Spleen (tissue), 11 donors: Measurements from ENCODE around the gene LRRC40. TPM values are rescaled to one million over a fixed set of nuclear protein-coding genes. Genes with fewer than 3 reads are reported as not detected.

ENCODE experiments used
- DNase-seq: peaks from one replicate; pipeline ENCODE4 v3.0.0-alpha.2; 2020
- H3K27ac ChIP-seq, 8 donors: fragments of 200-600 bp; sonication (generic) in 7 of 8; 1 replicate in 4 of 8; 2 replicates in 4 of 8; pipeline versions ENCODE4 v1.5.0 to v1.8.0; 2016 to 2021; ENCODE audit warnings: inconsistent platforms in 4 of 8, mild to moderate bottlenecking in 4 of 8, moderate library complexity in 1 of 8
- H3K27me3 ChIP-seq, 7 donors: fragments of 200-600 bp; sonication (generic) in 6 of 7; replicated peaks in 1 of 7; 1 replicate in 4 of 7; 2 replicates in 3 of 7; pipeline versions ENCODE4 v1.5.0 to v1.8.0; 2016 to 2021; ENCODE audit warnings: inconsistent platforms in 3 of 7, mild to moderate bottlenecking in 1 of 7
- H3K36me3 ChIP-seq, 6 donors: fragments of 200-600 bp; sonication (generic) in 5 of 6; 1 replicate in 4 of 6; 2 replicates in 2 of 6; pipeline versions ENCODE4 v1.5.0 to v1.8.0; 2016 to 2021; ENCODE audit warnings: inconsistent platforms in 2 of 6
- H3K4me1 ChIP-seq, 6 donors: fragments of 200-600 bp; sonication (generic) in 5 of 6; 1 replicate in 3 of 6; 2 replicates in 3 of 6; pipeline versions ENCODE4 v1.5.0 to v1.8.0; 2016 to 2021; ENCODE audit warnings: inconsistent platforms in 3 of 6
- H3K4me3 ChIP-seq, 8 donors: fragments of 200-600 bp; sonication (generic) in 7 of 8; 1 replicate in 4 of 8; 2 replicates in 4 of 8; pipeline versions ENCODE4 v1.5.0 to v1.8.0; 2016 to 2021; ENCODE audit warnings: inconsistent platforms in 4 of 8, mild to moderate bottlenecking in 4 of 8, moderate library complexity in 2 of 8
- H3K9me3 ChIP-seq, 8 donors: fragments of 200-600 bp; sonication (generic) in 7 of 8; 1 replicate in 4 of 8; 2 replicates in 4 of 8; pipeline versions ENCODE4 v1.5.0 to v1.8.0; 2016 to 2021; ENCODE audit warnings: inconsistent platforms in 4 of 8
- POLR2A ChIP-seq, 3 donors: fragments of 450-650 bp; IDR thresholded peaks; one replicate each; pipeline ENCODE4 v1.5.1; 2017; ENCODE audit warnings: antibody characterized with exemption in 3 of 3, mild to moderate bottlenecking in 1 of 3
- POLR2AphosphoS5 ChIP-seq, 3 donors: sonication (generic); formaldehyde crosslinking; IDR thresholded peaks; one replicate each; pipeline ENCODE4 v1.5.1; 2017; ENCODE audit warnings: antibody characterized with exemption in 3 of 3
- WGBS, 5 donors: extraction: QIAGEN DNeasy Blood & Tissue Kit in 3 of 5; methylation state at CpG; one replicate each; pipeline versions ENCODE4 v1.1.5 to v1.1.7; 2013 to 2018; 5-methylcytosine and 5-hydroxymethylcytosine counted together
- intact Hi-C: fragments of 100-400 bp; cut with DNase I; formaldehyde crosslinking; loops from one replicate; pipeline ENCODE4 v1.15.0; 2023; ENCODE audit warnings: low total_unique reads
- polyA plus RNA-seq, 3 donors: library from polyadenylated mRNA; stranded (reverse); fragments of 200-250 nt; gene quantifications; one replicate each; pipeline ENCODE4 v1.2.1, GENCODE V29; 2013
- total RNA-seq, 7 donors: library from RNA; depleted of rRNA in 3 of 7; stranded (reverse); fragments of >200 nt in 3 of 7; fragmentation: NEBNext Ultra II Directional in 4 of 7; extraction: Animal tissue kit (Norgen Biotek cat#: 25700) in 4 of 7; gene quantifications; one replicate each; pipeline versions ENCODE4 v1.1.0 to v1.2.1, GENCODE V29; 2016 to 2021
- TF ChIP-seq, protein P1 (sequence below), 11 experiments: fragments of 200-600 bp in 7 of 11; fragments of 450-650 bp in 4 of 11; sonication (generic) in 4 of 11; IDR thresholded peaks in 8 of 11; conservative IDR thresholded peaks in 3 of 11; 1 replicate in 7 of 11; 2 replicates in 4 of 11; pipeline versions ENCODE4 v1.4.0 to v1.8.0; 2016 to 2021; ENCODE audit warnings: antibody characterized with exemption in 11 of 11, inconsistent platforms in 4 of 11, mild to moderate bottlenecking in 1 of 11
- donor health status: healthy with polysubstance abuse.
- donor health status: DM: no; HTN: no; CAD: no; lungs with moderate emphysema.
- donor health status: DM: no; HTN: no; CAD: no.
- donor health status: Bipolar disorder and iron deficiency.
- donor health status: healthy.
- donor health status: DM: no; HTN: no; CAD: no.
- donor health status: DM: yes; HTN: yes; CAD: no.

The LRRC40 gene
- total and polyA plus RNA-seq, 10 donors, result 9.0 to 18.4 (median 12.0) TPM

DNA sequence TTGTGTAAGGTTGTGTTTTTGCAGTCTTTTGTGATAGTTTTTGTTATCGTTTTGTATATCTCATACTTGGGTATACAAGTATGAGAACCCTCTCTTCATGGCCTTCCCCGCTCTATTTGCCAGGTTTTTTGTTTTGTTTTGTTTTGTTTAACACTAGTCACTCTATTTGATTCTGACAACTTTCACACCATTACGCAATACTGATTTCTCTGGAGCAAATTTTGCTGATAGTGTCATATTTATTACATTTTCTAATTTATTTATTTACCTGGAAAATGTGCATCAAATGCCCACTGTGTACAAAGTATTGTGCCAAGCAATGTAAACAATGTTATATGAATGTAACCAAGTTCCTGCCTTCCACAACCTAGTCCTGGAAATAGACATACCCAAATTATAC, 90.1 kb downstream of the LRRC40 start:
- Histone ChIP-seq H3K36me3 (no peaks in the 10 kb centered on the region), H3K4me3 (no peak overlapping the region), H3K27me3 (peaks cover 0 to 6% (median 0%) of the 10 kb centered on the region in 7 donors), H3K27ac (no peak overlapping the region), H3K4me1 (no peaks in the 10 kb centered on the region), H3K9me3 (no peaks in the 10 kb centered on the region)
- intact Hi-C loops, result no loop called here
- DNase-seq, result no peak
- TF ChIP-seq POLR2A (IDR thresholded peaks at IDR 0.05) (no peak), POLR2AphosphoS5 (IDR thresholded peaks at IDR 0.05) (no peak)
- TF ChIP-seq, protein P1, sequence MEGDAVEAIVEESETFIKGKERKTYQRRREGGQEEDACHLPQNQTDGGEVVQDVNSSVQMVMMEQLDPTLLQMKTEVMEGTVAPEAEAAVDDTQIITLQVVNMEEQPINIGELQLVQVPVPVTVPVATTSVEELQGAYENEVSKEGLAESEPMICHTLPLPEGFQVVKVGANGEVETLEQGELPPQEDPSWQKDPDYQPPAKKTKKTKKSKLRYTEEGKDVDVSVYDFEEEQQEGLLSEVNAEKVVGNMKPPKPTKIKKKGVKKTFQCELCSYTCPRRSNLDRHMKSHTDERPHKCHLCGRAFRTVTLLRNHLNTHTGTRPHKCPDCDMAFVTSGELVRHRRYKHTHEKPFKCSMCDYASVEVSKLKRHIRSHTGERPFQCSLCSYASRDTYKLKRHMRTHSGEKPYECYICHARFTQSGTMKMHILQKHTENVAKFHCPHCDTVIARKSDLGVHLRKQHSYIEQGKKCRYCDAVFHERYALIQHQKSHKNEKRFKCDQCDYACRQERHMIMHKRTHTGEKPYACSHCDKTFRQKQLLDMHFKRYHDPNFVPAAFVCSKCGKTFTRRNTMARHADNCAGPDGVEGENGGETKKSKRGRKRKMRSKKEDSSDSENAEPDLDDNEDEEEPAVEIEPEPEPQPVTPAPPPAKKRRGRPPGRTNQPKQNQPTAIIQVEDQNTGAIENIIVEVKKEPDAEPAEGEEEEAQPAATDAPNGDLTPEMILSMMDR (IDR thresholded peaks at IDR 0.05 in 8 of 11, conservative IDR thresholded peaks at IDR 0.05 in 3 of 11), result no peak
- 89 to 96% (median 91%) methylated on average over 3 of the region's 3 CpGs for WGBS, 5 donors

DNA sequence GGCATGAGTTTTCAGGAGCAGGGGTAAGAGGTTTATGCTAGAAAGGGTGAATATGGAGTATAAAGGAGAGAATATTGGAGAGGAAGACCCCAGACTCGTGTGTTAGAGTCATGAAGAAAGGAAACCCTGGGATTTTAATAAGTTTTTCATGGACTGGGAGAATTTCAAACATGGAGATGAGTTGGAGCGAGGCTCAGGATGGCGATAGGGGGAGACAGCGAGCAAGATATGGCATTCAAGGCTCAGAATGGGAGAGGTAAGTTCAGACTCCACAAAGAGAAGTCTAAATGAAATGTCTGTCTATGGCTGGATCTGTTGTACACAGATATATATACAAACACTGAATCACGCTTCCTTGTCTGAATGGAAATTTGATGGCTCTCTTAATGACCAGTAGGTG, 92.5 kb downstream of the LRRC40 start:
- H3K4me1 ChIP-seq, result no peaks in the 10 kb centered on the region
- H3K36me3 ChIP-seq, result no peaks in the 10 kb centered on the region
- no peak for DNase-seq
- intact Hi-C loops, result no loop called here
- H3K27ac ChIP-seq, result no peak overlapping the region
- H3K27me3 ChIP-seq, result peaks cover 0 to 14% (median 0%) of the 10 kb centered on the region in 7 donors
- H3K9me3 ChIP-seq, result no peaks in the 10 kb centered on the region
- no peak overlapping the region for H3K4me3 ChIP-seq
- TF ChIP-seq POLR2AphosphoS5 (IDR thresholded peaks at IDR 0.05) (no peak), POLR2A (IDR thresholded peaks at IDR 0.05) (no peak)
- TF ChIP-seq, protein P1 (IDR thresholded peaks at IDR 0.05 in 8 of 11, conservative IDR thresholded peaks at IDR 0.05 in 3 of 11), result no peak
- WGBS, 5 donors, result 72 to 84% (median 82%) methylated on average over 5 of the region's 5 CpGs

DNA sequence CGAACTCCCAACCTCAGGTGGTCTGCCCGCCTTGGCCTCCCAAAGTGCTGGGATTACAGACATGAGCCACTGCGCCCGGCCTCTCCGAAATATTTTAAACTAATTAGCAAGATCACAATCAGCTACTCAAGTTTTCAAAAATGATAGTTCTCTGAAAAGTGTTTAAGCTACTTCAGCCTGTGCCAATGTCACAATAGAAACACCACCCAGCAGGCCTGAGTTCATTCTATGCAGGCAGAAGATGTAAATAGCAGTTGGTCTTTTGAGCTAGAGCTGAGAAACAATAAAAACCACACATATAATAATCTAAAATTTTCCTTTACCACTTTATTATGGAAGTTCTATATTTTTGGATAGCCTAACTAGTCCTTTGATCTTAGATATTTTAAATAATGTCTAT, 96.1 kb downstream of the LRRC40 start:
- TF ChIP-seq POLR2AphosphoS5 (IDR thresholded peaks at IDR 0.05) (no peak), POLR2A (IDR thresholded peaks at IDR 0.05) (no peak)
- TF ChIP-seq, protein P1 (IDR thresholded peaks at IDR 0.05 in 8 of 11, conservative IDR thresholded peaks at IDR 0.05 in 3 of 11), result no peak
- Histone ChIP-seq H3K9me3 (no peaks in the 10 kb centered on the region), H3K4me1 (no peaks in the 10 kb centered on the region), H3K36me3 (no peaks in the 10 kb centered on the region), H3K27ac (no peak overlapping the region), H3K27me3 (peaks cover 0 to 14% (median 0%) of the 10 kb centered on the region in 7 donors), H3K4me3 (no peak overlapping the region)
- intact Hi-C loops, result no loop called here
- 80 to 99% (median 90%) methylated on average over 5 of the region's 5 CpGs for WGBS, 5 donors
- DNase-seq, result no peak

DNA sequence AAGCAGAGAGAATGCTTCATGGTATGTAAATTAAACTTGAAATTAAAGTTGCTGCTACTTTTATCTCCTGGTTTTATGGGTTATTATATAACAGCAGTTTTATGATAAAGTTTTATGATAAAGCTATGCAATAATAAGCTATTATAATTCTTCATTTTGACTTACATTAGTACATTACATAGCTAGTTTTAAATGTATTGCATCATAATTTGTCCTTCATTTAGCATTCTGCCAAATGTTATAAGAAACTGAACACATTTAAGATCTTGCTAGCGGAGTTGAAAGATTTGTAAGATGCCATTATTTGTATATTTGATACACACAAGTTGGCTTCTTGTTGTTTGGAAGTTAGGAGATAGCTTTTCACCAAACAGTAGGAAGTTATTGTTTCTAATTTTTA, 101.6 kb downstream of the LRRC40 start:
- no peaks in the 10 kb centered on the region for H3K4me1 ChIP-seq
- TF ChIP-seq POLR2AphosphoS5 (IDR thresholded peaks at IDR 0.05) (no peak), POLR2A (IDR thresholded peaks at IDR 0.05) (no peak)
- TF ChIP-seq, protein P1 (IDR thresholded peaks at IDR 0.05 in 8 of 11, conservative IDR thresholded peaks at IDR 0.05 in 3 of 11), result no peak
- DNase-seq, result no peak
- no peaks in the 10 kb centered on the region for H3K9me3 ChIP-seq
- H3K27ac ChIP-seq, result no peak overlapping the region
- intact Hi-C loops, result no loop called here
- no peaks in the 10 kb centered on the region for H3K36me3 ChIP-seq
- WGBS, 5 donors, result 84 to 93% (median 89%) methylated on average over 1 of the region's 1 CpG
- H3K4me3 ChIP-seq, result no peak overlapping the region
- no peaks in the 10 kb centered on the region for H3K27me3 ChIP-seq
